GM21381 (cell line): ENCODE data around the gene WASF3.

Experiments
- ATAC-seq: cut with Tn5 transposase; IDR thresholded peaks from one replicate; pipeline ENCODE4 v1.9.1; 2021; ENCODE audit warnings: mild to moderate bottlenecking, moderate library complexity; ENCODE audit not compliant: unreplicated experiment

The WASF3 gene, protein sequence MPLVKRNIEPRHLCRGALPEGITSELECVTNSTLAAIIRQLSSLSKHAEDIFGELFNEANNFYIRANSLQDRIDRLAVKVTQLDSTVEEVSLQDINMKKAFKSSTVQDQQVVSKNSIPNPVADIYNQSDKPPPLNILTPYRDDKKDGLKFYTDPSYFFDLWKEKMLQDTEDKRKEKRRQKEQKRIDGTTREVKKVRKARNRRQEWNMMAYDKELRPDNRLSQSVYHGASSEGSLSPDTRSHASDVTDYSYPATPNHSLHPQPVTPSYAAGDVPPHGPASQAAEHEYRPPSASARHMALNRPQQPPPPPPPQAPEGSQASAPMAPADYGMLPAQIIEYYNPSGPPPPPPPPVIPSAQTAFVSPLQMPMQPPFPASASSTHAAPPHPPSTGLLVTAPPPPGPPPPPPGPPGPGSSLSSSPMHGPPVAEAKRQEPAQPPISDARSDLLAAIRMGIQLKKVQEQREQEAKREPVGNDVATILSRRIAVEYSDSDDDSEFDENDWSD

DNA sequence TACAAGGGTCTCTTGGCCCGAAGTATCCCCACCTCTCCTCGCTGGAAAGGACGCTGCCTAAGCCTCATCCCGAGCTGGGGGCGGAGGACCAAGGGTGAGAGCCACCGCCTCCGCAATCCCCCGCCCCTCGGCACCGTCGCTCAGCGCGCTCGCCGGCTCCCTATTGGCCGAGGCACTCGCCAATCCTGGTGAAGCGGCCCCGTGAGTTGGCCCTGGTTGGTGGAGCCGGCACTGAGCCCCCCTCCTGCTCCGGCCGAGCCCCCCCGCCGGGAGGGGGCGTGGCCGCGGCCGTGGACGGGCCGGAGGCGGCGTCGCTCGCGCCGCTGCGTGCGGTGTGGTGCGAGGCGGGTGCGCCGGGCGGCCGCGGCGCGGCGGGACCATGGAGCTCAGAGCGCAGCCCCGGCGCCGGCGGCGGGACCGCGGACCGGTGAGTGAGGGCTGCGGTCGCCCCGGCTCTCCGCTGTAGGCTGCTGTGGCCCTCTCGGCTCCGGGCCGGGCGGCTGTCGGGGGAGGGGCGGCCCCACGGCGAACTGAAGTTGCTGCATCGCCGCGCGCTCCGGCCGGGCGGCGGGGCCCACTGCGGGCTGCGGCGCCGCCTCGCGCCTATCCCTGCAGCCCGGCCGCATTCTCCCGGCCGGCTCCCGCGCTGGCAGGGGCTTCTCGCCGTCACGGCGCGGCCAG is at the start of gene WASF3:
Gene WASF3 (plus strand): TSS at position 291 of the 681 bp plus-strand sequence. CDS start 84,588 bp downstream, outside the sequence.
- ATAC-seq = peak; percentile 96

- no peak for ATAC-seq
Observed at GRCh38 chr13:26508885-26509284, 48.6 kb upstream of the WASF3 start.

- no peak for ATAC-seq
Observed at GRCh38 chr13:26509491-26509890, 48.0 kb upstream of the WASF3 start.

- no peak for ATAC-seq
Observed at GRCh38 chr13:26513931-26514330, 43.6 kb upstream of the WASF3 start.

GRCh38 chr13:26515721-26516120 is 41.8 kb upstream of the WASF3 start:
- no peak for ATAC-seq

DNA sequence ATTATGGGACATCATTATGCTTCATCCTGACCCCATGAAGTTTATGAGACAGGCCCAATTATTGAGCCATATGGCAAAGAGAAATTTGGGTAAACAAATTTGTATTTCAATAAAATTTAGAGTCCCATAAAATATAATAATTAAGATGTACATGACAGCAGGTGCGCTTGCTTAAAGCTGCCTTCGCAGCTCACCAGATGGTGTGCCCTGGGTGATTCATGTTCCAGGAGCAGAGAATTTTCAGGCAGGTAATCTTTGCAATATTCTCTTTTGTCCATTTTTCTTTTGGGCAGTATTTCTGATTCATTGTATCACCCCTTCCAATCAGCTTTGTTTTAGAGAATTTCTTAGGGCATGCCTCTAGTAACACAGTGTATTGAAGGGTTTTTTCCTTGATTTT is 39.5 kb upstream of the WASF3 start:
- ATAC-seq = no peak

DNA sequence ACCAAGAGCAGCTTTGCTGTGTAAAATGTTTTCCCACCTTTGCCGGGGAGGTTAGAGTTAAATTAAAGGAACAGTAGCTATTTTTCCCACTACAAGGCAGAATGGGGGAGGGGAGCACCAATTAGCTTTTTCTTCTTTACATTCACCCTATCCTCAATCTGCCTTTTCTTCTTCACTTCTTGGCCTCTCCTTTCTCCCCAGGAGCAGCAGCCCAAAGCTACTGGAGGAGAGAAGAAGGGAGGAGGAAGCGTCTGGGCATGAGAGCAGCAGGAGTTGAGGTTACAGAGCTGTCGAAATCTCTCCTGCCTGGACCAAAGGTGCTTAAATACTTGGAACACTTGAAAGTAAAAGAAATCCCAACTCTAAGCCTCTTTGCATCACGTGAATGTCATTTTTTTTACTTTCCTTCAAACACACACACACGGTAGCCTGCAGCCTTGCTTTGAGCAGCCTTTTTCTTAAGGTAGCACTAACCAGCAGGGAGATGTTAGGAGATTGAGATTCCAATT is 39.0 kb upstream of the WASF3 start:
- no peak for ATAC-seq

DNA sequence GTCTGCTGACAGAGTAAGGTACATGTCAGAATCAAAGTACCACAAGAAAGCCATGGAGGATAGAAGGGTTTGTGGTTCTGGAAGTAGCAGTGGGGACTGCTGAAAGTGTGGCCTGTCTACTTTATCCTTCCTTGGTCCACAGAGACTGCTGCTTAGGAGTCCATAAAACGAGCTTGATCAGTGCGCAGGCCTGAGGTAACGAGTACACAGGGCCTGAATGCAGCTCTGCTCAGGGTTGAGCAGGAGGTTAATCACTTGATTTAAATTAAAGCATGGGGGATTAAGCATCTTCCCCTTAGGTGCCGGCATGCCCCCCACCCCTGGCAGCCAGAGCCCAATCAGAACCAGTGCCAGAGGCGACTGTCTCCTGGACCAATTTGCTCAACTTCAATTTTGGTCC is 34.9 kb upstream of the WASF3 start:
- no peak for ATAC-seq

DNA sequence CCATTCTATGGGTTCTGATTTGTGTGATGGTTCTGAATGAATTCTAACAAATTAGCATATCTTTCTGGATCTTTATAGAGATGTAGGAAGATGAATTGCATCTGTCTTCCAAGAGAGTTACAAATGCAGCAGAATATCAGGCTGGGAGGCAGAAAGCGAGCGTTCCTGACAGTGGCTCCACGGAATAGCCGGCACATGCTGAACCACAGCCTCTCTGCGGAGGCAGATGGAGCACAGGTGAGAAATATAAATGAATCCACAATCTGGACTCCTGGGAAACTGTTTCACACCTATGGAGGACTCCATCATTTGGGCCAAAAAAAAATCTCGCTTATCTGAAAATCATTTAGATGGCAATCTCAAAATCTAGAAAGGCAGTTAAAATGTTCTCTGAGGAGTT is 34.5 kb upstream of the WASF3 start:
- no peak for ATAC-seq

DNA sequence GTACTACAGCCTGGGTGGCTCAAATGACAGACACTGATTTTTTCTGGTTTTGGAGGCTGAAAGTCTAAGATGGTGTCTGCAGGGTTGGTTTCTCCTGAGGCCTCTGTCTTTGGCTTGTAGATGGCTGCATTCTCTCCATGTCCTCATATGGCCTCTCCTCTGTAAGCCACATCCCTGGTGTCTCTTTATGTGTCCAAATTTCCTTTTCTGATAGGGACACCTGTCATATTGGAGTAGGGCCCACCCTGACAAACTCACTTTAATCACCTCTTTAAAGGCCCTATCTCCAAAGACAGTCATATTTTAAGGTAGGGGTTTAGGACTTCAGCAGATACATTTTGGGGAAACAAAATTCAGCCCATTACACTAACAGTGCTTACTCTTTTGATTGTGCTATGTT is 32.0 kb upstream of the WASF3 start:
- no peak for ATAC-seq

DNA sequence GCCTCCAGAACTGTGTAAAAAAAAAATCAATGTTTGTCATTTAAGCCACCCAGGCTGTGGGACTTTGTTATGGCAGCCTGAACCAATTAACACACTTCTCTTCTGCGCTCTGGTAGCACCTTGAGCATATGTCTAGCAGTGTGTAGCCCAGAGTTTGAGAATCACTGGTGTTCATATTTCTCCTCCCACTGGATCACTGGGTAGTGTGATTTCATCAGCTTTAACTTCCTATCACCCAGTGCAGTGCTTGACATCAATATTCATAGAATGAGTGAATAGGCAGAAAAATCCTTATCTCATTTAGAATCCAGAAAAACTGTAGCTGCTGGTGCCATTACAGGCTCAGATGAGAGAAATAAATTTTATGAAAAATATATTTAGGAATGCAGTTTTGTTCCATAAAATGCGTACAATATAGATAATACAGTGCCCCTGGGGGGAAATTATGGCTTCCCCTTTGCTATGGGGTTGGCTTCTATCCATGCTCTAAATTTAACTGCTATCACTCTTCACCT is 30.7 kb upstream of the WASF3 start:
- no peak for ATAC-seq

- ATAC-seq = no peak
Observed at GRCh38 chr13:26528527-26528926, 29.0 kb upstream of the WASF3 start.

DNA sequence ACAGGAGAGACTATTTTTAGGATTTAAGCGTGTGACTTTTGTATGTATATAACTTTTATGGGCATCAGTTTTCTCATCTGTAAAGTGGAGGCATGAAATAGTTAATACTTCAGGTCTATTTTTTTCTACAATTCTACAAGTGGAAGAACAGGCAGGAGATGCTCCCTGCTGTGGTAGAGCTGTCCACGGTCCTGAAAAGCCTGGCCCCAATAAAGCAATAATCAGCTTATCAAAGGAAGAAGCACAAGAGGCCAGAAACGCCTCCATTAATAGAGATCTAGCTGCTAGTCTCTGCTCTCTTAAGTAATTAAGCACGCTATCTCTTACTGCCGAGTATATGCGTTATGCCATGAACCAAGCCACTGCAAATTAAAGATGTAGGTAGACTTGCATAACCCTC is 28.0 kb upstream of the WASF3 start:
- ATAC-seq = no peak

DNA sequence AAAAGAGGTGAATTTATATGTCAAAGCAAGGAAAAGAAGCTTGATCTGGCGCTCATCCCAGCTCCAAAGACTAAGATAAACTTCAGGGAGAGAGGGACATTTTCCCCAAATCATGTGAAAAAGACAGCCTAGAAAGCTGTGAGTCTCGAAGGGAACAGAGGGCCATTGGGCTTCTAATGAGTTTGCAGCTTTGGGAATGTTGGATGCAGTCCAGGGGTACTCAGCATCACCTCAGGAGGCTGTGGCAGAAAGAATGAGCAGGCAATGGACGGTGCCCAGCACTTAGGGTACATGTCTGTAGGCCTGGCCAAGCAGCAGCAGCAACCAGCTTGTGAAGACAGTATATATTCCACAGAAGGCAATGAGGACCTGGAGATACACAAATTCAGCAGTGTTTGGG is 25.7 kb upstream of the WASF3 start:
- ATAC-seq = no peak

- ATAC-seq = no peak
Observed at GRCh38 chr13:26534036-26534726, 23.3 kb upstream of the WASF3 start.

DNA sequence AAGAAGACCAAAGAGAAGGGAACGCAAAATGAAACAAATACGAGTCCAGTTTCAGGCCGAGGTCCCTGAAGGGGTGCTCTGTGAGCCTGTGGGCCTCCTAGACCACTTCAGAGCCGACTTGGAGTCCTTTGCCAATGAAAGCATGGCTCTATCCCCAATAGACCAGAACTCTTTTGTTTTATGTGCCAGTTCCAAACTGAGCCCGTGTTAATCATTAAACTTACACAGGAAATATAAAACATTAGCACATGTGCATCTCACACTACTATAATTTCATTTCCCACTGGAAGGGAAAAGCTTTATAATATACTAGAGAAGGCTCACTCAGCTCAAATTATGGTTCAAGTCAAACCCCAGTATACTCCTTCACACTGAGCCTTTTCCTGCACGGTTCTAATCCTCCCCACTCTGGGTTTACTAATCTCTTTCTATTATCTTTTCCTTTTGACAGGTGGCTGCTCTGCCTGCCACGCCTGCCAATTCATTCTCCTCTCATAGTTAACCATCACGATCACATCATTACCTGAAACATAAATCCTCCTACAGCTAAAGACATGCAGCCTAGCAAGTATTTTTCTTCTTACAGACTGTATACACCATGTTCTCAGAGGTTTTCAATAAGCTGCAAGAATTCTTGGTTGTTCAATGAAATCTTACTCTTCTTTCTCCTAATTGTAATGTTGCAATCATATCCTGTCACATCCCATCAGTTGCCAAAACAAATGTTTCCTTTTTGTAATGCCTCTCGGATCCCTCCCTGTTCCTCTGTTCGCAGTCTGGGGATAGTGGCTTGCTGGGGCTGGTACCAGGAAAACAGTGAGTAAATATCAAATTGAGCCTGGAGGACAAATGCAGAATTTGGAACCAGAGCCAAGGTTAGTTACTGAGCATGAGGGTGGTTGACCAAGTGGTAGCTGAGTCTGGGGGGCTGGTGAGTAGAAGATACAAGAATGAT is 18.8 kb upstream of the WASF3 start:
- ATAC-seq = no peak

GRCh38 chr13:26539738-26540292 is 17.7 kb upstream of the WASF3 start:
- ATAC-seq = no peak

DNA sequence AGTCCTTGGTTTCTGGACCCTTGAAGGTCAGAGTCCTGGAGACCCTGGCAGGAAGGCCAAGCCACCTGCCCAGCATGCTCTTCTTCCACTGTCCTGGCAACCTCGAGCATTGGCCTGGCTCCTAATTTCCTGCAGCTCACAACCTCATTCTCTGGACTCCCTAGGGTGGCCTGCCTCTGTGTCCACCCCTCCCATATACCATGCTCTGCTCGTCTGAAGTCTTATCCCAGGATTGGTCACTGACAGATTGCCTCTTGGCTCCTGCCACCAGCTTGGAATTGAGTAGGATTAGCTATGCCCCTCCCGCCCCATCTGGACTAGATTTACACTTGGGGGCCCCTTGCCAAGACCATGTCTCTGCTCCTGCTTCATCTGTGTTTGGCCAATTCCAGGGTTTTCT is 17.1 kb upstream of the WASF3 start:
- no peak for ATAC-seq

- no peak for ATAC-seq
Observed at GRCh38 chr13:26541041-26541440, 16.4 kb upstream of the WASF3 start.
